SW 1271 (cell line): ENCODE measurements around the gene CMKLR1.
A peak's percentile ranks its signal among the peaks of the same experiment; 100 is the strongest.

Experiments used
- DNase-seq, 2 experiments: peaks; one replicate each; lab custom pipeline; 2025; lab: John Stamatoyannopoulos, UW

Gene CMKLR1

GRCh38 chr12:108315486-108316105, 23.5 kb downstream of the CMKLR1 start:
- DNase-seq: no peak

GRCh38 chr12:108313606-108314351, 25.3 kb downstream of the CMKLR1 start:
- no peak for DNase-seq

DNA sequence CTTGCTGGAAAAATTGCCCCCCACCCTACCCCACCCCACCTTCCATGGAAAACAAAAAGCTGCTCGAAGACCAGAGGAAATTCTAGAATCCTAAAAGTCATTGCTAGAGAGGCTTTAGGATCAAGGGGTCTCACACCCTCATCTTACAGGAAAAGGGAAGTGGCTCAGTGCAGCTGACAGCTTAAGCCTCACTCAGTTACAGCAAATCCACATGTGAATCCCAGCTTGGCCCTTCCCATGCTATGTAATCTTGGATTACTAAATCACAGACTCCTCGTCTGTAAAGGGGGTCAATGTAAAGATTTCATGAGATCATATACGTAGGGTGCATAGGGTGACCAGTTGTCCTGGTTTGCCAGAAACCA, 25.9 kb downstream of the CMKLR1 start:
- DNase-seq: no peak

- peak in 1 of 2 experiments; percentile 21 for DNase-seq
These were observed 26.4 kb downstream of the CMKLR1 start for GRCh38 chr12:108312693-108313189.

- no peak for DNase-seq
These were observed 26.9 kb downstream of the CMKLR1 start for GRCh38 chr12:108312073-108312659.

DNA sequence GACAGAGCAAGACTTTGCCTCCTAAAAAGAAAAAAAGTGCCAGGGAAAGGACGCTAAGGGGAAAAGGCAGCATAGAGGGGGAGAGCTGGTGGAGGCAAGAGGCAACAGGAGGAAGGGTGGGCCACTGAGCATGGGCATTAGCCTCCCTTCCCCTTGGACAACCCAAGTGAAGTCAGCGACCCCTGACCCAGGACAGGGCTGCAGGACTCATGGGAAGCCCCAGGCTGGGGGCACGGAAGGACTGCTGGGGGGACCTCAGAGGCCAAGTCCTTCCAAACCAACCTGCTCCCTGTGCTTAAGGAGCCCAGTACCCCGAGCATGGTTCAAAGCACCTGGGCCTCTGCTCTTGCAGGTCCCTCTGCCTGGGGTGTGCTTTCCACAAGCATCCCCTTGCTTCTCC, 27.5 kb downstream of the CMKLR1 start:
- DNase-seq: no peak

GRCh38 chr12:108310489-108310888, 28.6 kb downstream of the CMKLR1 start:
- DNase-seq: no peak

DNA sequence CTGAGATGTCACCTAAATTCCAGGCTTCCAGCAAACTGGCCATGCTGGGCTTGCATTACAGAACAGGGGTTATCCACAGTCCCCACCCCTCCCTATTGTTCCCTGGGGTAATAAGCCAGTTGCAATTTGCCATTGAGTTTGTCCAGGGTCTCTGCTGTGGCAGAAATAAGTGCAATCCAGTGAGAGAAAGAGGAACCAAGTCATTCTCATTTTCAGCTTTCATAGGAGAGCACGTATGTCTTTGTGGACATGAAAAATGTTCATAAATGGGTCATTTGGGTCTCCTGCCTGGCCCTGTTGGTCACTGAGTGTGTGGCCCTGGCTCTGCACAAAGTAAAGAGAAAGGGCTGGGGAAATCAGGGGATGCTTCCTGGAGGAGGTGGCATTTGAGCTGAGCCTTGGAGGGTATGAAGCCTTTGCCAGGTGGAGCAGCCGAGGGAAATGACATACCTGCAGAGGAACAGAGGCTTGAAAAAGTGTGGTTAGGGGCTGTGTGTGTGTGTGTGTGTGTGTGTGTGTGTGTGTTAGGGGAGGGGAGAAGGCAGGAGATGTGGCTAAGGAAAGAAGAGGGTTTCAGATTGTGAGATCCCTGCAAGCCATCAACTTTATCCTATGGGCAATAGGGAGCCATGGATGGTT, 29.3 kb downstream of the CMKLR1 start:
- DNase-seq: no peak

DNA sequence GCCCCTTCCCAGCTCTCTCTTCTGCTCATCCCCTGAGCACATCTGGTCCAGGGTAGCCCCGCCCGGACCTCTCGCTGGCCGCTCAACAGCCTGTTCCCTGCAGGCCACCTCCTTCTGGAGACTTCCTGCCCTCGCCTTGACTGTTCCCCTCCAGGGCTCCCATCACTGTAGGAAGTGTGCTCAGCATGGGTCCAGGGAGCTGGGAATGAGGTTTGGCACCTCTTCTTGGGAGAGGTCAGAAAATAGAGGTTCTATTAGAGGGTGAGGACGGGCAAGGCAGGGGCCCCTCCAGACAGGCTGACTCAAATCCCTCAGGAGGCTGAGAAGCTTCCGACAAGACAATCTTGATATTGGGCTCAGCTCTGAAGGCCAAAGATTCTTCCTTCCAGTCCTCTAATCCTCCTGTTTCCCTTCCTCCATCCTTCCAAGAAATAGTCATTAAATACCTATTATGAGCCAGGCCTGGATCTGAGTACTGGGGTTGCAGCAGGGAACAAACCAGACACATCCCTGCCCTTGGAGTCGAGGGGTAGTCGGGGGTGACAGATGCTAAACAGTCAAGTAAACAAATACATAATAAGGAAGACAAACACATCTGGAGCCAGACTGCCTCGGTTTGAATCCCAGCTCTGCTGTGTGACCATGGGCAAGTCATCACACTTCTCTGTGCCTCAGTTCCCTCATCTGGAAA, 30.6 kb downstream of the CMKLR1 start:
- peak in 1 of 2 experiments; percentile 23 for DNase-seq

GRCh38 chr12:108307006-108307405, 32.1 kb downstream of the CMKLR1 start:
- peak in 1 of 2 experiments; percentile 57 for DNase-seq

GRCh38 chr12:108306506-108306905, 32.6 kb downstream of the CMKLR1 start:
- DNase-seq: no peak

DNA sequence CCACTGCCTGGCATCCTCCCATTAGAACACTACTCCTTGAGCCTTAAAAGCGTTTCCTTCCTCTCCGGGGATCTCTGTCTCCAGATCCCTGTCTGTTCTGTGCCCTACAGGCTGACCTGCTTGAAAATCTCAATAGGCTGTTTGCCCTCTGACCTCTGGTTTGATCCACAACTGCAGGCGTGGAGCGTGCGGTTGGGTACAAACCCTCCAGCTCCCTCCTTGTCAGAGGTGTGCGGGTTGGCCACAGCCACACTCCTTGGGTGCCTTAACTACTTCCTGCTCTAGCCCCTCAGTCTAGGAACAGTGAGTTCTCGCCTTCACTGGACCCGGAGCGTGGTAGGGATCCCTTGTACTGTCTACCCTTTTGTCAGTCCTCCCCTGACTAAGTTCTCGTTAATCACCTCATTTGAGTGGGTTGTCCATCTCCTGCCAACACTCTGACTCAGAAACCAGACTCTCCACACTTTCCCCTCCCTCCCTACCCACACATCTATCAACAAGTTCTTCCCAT, 33.1 kb downstream of the CMKLR1 start:
- no peak for DNase-seq

DNA sequence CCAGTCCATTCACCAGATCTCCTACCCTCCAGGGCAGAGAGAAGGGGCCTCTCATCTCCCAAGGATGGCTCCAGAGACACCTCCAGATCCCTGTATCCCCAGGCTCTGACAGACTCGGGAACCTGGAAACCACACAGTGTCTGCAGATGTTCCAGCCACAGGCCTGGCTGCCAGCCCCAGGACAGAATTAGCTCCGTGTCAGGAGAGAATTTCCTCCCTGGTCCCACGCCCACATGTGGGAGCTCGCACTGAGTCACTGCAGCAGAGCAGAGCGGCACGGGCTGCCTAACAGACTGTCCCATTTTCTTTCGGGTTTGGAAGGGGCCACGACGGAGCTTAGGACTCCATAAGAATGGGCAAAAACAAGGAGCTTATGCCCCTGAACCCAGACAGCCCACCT, 33.6 kb downstream of the CMKLR1 start:
- no peak for DNase-seq

GRCh38 chr12:108304633-108305032, 34.5 kb downstream of the CMKLR1 start:
- no peak for DNase-seq

GRCh38 chr12:108303703-108304102, 35.4 kb downstream of the CMKLR1 start:
- DNase-seq: no peak

GRCh38 chr12:108302403-108303311, 36.5 kb downstream of the CMKLR1 start:
- peak in 1 of 2 experiments; percentile 23 for DNase-seq

- DNase-seq: no peak
These were observed 37.1 kb downstream of the CMKLR1 start for GRCh38 chr12:108302016-108302402.

DNA sequence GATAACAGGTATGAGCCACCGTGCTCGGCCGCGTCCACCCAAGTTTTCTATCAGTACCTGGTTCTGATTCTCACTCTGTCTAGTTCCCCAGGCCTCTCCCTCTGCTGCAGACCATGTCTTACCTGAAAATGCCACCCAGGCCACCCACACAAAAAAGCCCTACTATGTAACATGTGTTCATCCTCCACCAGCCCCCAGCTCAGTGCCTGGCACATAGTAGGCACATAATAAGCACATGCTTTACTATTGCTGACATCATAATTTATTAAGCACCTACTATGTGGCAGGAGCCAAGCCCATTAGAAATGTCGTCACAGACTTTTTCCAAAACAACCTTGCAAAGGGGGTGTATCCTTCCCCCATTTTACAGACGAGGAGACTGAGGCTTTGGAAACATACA, 37.8 kb downstream of the CMKLR1 start:
- no peak for DNase-seq

DNA sequence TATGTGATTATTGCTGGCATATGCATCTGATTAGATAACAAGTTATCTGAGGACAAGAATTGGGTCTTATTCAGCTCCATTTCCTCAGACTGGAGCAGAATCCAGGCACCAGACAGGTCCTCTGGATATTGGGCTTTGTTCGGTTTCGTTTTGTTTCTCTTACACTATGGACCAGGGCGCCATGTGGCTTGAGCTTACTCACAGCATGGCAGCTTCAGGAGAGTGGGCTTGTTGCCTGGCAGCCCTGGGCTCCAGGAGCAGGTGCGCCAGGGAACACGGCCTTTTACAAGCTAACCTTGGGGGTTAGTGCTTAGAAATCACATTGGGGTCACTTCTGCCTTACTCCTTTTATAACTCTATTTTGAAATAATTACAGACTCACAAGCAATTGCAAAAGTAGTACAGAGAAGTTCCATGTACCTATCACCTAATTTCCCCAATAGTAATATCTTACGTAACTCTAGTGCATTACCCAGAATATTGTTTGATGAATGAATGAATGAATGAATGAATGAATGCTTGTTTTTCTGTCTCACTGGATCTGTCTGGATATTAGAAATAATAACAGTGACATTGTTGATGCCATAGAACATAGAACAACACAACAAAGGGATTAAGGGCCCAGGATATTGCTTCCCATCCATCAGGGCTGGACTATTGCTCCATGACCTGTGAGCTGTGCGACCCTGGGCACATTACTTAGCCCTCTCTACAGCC, 39.0 kb downstream of the CMKLR1 start:
- DNase-seq: no peak

- DNase-seq: no peak
These were observed 39.6 kb downstream of the CMKLR1 start for GRCh38 chr12:108299516-108299915.
